GM23248 (cell line): ENCODE results near the gene POC1A.

Source experiments
- EZH2 ChIP-seq: fragments of 200-600 bp; sonication (generic); IDR thresholded peaks from 2 replicates; pipeline ENCODE4 v1.6.1; 2018; ENCODE audit warnings: antibody characterized with exemption, mild to moderate bottlenecking; ENCODE audit not compliant: insufficient read depth, poor library complexity, severe bottlenecking
- EZH2phosphoT487 ChIP-seq: fragments of 200-600 bp; sonication (generic); IDR thresholded peaks from 2 replicates; pipeline ENCODE4 v1.6.1; 2018; ENCODE audit warnings: antibody characterized with exemption, moderate library complexity, mild to moderate bottlenecking, low read depth; ENCODE audit not compliant: insufficient read depth

DNA sequence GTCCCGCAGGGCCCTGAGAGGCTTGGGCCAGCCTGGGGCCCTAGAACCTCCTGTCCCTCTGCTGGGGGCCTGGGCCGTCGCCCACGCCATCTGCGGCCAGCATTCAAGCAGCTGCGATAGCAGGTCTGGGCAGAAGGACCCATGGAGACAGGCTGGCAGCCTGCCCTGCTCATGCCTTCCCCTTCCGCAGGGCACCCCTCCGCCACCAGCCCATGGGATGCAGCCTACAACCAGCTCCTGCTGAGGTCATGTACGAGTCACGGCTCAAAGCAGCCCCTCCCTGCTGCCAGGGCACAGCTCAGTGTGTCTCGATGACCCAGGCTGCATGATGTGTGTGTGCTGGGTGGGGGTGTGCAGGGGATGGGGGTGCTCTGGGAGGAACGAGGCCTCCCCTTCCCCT is 125.7 kb downstream of the POC1A start:
- TF ChIP-seq EZH2 (no peak), EZH2phosphoT487 (no peak)
